Stimulated activated CD8-positive, alpha-beta memory T cell treated with anti-CD3 and anti-CD28 coated beads, Interleukin-4, amount 100 ng/mL, for 24 hours (primary cell): ENCODE results near the gene KIF25.
"Not testable (repeated sequence)": the region's sequence is repeated elsewhere in the genome, so short reads cannot be mapped to it uniquely, and the experiment has no call there.

ENCODE experiments used
- DNase-seq: peaks from one replicate; pipeline ENCODE4 v3.0.0-alpha.2; 2020; ENCODE audit warnings: low read depth

KIF25 gene

GRCh38 chr6:168071620-168072019 lies 74.1 kb downstream of the KIF25 start:
- no peak for DNase-seq

DNA sequence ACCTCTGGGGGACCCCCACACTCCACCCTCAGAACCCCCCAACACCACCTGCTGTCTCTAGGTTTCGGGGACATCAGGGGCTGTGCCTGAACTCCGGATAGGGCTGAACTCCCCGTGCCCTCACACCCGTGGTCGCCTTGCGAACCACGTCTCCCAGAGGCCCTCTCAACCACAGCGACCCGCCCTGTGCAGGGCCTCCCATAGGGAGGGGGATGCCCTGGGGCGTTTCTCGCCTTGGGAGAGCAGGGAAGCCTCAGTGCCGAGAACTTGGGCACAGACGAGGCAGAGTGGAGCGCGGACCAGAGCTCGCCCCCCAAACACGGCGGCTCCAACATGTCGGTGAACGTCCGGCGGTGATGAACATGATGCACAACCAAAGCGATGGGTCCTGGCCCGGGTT lies 74.8 kb downstream of the KIF25 start:
- DNase-seq, result no peak

GRCh38 chr6:168072730-168073129 lies 75.3 kb downstream of the KIF25 start:
- no peak for DNase-seq

DNA sequence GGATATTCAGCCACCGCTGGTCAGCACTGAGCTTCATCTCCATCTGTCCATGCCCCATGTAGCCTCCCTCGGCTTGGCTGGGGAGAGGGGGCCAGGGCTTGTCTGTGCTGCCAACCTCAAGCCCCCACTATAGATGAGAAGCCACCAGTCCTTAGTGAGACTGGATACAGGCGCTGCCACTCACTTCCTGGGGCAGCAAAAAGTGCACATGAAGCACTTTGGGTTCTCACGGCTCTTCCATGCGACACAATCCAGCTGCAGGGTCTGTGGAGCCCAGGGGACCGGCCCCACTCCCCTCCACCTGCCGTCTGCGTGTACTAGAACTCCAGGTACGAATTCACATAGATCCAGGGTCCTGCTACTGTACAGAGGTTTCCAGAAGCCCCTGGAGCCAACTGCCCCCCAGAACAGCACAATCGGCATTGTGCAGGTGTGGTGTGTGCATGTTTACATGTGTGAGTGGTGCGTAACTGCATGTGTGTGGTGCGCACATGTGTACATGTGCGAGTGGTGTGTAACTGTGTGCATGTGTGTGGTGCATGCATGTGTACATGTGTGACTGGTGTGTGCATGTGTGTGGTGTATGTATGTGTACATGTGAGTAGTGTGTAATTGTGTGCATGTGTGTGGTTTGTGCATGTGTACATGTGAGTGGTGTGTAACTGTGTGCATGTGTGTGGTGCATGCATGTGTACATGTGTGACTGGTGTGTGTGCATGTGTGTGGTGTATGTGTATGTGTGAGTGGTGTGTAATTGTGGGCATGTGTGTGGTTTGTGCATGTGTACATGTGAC lies 76.7 kb downstream of the KIF25 start:
- no peak for DNase-seq

- no peak for DNase-seq
These were observed 77.7 kb downstream of the KIF25 start for GRCh38 chr6:168075216-168075615.

DNA sequence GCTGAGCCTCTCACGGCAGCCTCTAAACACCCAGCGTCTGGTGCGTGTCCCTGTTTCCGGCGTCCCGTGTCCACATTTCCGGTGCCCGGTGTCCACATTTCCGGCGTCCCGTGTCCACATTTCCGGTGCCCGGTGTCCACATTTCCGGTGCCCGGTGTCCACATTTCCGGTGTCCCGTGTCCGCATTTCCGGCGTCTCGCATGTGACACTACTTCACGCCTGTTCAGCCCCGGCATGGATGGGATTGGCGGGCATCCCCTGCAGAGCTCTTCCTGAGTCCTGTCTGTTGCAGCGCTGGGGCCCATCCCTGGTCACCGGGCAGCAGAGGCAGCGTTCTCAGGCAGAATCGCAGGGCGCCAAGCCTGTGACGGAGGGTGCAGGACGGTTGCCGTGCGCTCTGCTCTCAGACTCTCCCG lies 78.3 kb downstream of the KIF25 start:
- no peak for DNase-seq

- not testable (repeated sequence) for DNase-seq
These were observed 79.9 kb downstream of the KIF25 start for GRCh38 chr6:168077401-168077800.

- DNase-seq, result no peak
These were observed 80.9 kb downstream of the KIF25 start for GRCh38 chr6:168078175-168078942.

- no peak for DNase-seq
These were observed 81.5 kb downstream of the KIF25 start, which contains the start of gene FRMD1 for GRCh38 chr6:168078943-168079405. Gene FRMD1, minus strand, starts transcription at chr6:168079212. Its CDS starts 118 bp downstream, at chr6:168079094.

GRCh38 chr6:168080393-168081077 lies 83.1 kb downstream of the KIF25 start:
- no peak for DNase-seq

DNA sequence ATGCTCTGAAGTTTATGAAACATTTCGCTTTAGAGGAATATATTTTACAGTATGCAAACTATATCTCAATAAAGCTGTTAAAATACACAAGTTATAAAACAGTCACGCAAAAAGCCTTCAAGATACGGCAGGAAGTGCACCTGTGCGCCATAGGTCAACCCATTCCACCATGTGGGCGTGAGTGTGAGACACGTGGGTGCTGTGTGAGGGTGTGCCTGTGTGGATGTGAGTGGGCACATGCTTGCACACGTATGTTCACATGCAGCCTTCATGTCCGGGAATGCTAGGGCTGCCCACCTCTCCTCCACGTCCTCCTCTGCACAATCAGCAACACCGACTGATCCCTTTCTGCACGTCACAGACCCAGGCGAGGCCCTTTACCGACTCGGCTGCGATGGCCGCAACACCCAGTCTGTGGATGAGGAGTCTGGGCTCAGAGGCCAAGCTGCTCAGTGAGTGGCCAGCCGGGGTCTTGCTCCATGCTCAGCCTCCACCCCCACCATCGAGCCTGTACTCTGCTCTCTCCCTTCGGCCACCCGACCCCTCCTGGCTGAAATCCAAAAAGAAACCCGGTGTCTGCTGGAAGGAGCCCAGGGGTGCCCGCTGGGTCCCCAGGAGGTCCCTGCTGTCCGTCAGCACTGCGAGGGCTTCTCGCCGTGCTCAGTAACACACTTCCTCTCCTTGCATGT lies 84.5 kb downstream of the KIF25 start:
- no peak for DNase-seq

- no peak for DNase-seq
These were observed 85.5 kb downstream of the KIF25 start for GRCh38 chr6:168082860-168083513.

DNA sequence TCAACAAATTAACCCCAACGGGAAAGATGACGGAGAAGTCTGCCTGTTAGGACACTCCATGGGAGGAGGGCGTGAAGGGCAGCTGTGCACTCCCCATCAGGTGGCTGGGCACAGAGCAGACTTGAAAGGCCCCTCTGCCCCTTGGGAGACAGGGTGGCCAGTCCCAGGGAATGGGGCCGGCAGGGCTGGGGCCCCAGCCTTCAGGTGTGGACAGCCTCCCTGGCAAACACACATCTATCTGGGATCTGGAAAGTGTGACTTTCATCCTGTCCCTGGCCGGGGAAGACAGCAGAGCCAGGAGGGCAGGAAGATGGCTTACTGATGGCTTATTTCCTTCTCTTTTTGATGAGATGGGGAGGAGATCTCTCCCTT lies 86.0 kb downstream of the KIF25 start:
- no peak for DNase-seq

GRCh38 chr6:168084465-168085160 lies 87.1 kb downstream of the KIF25 start:
- DNase-seq, result no peak

DNA sequence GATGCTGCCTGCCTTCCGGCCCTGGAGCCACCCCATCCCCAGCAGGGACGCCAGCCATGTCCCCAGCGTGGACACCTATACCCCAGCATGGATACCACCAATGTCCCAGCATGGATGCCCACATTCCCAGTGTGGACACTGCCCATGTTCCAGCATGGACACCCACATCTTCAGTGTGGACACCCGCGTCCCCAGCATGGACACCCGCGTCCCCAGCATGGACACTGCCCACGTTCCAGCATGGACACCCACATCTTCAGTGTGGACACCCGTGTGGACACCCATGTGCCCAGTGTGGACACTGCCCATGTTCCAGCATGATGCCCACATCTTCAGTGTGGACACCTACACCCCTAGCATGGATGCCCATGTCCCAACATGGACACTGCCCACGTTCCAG lies 88.6 kb downstream of the KIF25 start:
- DNase-seq, result no peak

DNA sequence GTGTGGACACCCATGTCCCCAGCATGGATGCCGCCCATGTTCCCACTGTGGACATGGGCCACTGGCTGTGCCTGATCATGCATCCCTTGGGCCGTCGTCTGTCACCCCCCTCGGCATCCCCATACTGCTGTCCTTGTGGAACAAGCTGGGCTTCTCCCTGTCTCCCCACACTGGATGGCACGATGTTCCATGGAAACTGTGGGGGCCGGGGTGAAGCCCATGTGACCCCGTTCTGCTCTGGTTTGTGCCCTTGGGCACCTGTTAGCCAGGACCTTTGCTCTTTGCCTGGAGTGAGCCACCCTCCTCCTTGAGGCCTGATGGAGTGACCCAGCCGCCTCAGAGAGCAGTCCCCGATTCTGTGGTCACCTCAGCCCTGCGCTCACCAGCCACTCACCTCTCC lies 89.1 kb downstream of the KIF25 start:
- no peak for DNase-seq

GRCh38 chr6:168087436-168088160 lies 90.1 kb downstream of the KIF25 start:
- DNase-seq, result no peak

DNA sequence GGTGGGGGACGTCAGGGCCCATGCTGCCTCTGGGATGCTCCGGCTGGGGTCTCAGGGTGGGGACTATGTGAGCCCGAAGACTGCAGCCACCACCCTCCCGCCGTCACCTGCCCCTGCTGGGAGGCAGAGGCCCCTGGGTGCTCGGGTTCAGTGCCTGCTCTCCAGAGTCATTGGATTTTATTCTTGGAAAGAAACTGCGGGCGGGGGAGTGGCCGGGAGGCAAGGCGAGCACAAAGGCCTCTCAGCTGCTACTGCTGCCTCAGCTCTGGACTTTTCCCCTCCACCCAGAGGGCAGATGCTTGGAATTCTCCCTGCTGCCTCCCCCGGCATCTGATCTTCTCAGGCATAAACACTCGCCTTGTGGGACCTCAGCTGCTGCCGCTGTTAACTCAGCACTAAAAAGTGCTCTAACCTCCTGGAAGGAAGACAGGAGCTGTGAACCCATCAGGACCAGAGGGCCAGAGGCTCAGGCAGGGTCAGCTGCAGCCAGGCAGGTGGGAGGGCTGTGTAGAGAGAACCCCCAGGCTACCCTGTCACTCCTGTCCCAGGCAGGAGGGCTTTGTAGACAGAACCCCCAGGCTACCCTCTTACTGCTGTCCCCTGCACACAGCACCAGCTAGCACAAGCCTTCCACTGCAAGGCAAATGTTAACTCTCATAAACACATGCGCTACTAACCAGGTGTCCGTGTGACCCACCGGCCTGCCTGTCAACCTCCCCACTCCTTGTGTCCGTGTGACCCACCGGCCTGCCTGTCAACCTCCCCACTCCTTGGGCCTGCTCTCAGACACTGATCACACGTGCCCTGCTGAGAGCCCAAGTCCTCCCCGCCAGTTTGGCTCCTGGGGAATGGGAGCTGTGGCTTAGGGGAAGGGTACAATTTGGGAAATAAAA lies 90.9 kb downstream of the KIF25 start:
- no peak for DNase-seq
